Measurements from ENCODE around the gene MTF1.

DNA sequence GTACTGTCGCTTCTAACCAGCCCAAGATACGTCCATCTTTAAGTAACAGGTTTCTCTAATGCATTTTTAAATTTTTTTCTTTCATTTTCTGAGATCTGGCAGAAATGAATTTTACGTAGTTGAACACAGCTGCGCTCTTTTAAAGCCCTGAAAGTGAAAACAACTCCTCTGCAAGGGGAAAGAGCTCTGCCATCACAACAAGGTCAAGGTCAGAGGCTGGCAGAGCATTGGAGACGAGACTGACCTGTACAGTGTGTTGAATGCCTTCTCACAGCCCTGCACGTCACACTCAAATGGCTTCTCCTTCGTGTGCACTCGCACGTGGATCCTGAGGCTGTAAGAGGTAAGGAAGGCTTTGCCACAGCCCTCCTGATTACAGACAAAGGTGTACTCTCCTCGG, 19.7 kb downstream of the MTF1 start:
- TF ChIP-seq YY1 (IDR thresholded peaks at IDR 0.05; ENCODE audit: insufficient read depth, insufficient read length) (no peak), ZNF274 (IDR thresholded peaks at IDR 0.05; ENCODE audit: low read depth, low read length) (no peak)
